GM21381 (cell line): Measurements from ENCODE around the gene SKI.

Source experiments
- ATAC-seq: cut with Tn5 transposase; IDR thresholded peaks from one replicate; pipeline ENCODE4 v1.9.1; 2021; ENCODE audit warnings: mild to moderate bottlenecking, moderate library complexity; ENCODE audit not compliant: unreplicated experiment

SKI gene

DNA sequence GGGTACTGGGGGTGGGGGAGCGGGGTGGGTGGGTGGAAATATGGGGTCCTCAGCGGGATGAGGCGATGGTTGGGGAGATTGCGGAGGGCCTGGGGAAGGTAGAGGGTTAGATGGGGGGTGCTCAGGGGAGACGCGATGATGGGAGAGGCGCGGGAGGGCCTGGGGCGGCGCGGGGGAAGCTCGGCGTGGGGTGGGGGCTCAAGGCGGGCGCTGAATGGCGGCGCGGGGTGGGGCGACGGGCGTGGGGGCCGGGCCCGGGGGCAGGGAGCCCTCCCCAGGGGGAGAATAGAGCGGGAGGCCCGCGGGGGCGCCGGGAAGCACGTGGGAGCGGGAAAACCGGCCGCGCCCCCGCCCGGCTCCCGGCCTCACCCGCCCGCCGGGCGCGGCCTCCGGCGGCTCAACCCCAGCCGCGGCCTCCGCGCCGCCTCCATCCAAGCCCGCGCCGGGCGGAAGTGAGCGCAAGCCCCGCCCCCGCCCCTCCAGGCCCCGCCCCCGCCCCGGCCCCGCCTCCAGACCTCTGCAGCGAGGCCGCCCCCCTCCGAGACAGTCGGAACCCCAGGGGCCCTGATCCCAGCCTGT, 33.7 kb upstream of the SKI start, which contains the start of gene FAAP20:
Gene FAAP20 (minus strand): TSS at position 454 of the 579 bp plus-strand sequence. CDS start 23 bp downstream, at position 431.
- ATAC-seq = peak; percentile 39

DNA sequence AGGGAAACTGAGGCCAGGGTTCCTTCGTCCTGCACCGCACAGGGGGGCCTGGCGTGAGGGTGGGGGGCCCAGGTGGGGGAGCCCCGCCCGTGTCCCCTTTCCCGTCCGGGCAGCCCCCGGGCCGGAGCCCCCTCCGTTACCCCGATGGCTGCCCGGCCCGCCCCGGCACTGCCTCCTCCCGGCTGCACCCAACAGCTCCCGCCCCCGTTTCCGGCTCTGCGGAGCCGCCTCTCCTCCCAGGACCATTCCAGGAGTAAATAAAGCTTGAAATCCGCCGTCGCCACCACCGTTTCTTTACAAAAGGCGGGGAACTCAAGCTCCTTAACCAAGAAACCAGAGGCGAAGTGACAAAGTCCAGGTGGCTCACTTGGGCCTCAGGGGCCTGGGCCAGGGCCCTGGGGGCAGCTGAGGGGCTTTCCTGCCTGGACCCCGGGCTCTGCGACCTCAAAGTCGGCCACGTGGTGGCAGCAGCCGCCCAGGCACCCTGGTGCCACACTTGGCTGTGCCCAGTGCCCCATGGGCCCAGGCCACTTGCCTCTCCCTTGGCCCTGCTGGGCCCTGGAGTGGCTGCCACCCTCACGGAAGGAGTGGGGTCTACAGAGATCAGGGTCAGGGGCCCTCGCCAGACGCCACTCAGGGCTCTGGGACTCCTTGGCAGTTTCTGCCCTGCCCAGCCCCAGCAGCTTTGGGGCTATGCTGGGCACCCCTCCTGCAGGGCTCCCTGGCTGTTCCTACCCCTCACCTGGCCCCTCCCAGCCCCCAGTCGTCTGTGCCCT, 33.0 kb upstream of the SKI start:
- peak; percentile 52 for ATAC-seq

DNA sequence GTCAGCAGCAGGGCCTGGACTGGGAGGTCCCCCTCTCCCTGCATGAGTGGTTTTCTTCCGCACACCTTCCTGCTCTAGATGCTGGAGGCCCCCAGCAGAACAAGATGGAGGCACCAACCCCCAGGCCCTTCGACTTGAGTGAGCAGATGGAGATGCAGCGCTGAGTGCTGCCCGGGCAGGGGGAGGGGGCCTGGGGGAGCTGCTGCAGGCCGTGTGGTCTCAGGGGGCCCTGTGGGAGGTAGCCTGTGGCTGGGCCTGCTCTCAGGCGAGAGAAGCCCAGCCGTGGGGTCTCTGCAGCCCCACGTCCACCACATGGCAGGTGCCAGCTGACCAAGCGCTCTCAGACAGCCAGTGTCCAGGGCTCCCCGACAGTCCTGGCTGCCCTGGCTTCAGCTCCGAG, 32.3 kb upstream of the SKI start:
- no peak for ATAC-seq

DNA sequence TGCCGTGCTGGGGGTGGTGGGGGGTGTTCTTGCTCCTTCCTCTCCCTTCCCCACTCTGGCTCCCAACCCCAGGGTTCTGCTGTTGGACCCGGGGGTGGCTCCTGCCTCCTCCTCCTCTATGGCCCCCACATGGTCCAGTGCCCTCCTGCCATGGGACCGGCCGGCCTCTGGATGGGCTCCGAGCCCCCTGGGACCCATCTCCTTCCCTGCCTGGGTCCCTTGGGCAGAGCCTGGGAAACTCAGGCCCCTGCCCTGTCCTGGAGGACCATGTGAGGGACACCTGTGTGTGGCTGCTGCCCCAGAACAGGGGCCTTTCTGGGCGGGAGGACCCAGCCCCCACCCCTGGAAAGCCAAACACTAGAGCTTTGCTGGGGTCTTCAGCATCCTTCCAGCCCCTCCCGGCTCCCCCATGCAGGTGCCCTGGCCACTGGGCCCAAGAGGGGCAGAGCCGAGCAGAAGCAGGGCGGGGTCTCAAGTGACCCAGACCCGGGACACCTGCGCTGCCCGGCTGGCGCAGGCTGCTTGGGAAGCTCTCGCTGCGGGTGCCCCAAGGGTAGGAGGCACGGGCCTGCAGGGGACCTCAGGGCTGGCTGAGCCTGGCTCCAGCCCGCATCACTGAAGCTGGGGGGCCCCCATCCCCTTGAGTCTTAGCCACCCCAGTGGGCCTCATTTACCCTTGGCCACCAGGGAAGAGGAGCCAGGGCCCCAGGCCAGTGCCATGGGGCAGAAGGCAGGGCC, 31.0 kb upstream of the SKI start:
- ATAC-seq = no peak

DNA sequence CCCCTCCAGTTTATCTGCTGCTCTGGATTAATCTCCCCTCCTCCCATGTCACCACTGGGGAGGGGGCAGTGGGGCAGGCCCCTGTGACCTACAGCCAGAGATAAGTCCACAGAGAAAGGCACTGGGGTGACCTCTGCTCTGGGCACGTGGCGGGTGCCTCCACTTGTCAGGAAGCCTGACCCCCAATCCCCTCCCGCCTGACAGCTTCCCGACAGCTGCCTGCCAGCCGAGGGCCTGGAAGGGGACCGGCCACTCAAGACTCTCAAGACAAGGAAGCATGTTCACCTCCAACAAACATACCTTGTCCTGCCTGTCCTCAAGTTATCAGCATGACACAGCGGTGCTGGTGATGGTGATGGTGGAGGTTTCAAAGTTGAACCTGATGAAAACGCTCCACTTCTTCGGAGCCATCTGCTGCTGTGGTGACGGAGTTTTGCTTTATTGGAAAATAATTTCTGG, 30.4 kb upstream of the SKI start:
- ATAC-seq = no peak

DNA sequence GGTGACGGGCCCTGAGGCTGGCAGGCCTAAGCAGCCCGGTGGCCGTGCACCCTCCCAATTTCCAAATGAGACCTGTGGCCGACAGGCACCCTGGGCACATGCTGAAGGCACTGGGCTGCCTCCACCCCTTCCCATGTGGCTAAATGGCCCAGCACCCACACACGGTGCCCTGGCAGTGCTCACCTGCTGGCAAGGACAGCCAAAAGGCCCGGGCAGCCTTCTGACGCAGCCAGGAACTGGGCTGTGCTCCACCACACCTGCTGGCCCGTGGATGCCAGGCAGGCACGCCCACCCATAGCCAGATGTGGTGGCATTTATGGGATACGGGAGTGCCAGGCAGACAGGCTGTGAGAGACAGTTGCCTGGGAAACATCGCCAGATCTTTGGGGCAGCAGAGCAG, 29.5 kb upstream of the SKI start:
- no peak for ATAC-seq

DNA sequence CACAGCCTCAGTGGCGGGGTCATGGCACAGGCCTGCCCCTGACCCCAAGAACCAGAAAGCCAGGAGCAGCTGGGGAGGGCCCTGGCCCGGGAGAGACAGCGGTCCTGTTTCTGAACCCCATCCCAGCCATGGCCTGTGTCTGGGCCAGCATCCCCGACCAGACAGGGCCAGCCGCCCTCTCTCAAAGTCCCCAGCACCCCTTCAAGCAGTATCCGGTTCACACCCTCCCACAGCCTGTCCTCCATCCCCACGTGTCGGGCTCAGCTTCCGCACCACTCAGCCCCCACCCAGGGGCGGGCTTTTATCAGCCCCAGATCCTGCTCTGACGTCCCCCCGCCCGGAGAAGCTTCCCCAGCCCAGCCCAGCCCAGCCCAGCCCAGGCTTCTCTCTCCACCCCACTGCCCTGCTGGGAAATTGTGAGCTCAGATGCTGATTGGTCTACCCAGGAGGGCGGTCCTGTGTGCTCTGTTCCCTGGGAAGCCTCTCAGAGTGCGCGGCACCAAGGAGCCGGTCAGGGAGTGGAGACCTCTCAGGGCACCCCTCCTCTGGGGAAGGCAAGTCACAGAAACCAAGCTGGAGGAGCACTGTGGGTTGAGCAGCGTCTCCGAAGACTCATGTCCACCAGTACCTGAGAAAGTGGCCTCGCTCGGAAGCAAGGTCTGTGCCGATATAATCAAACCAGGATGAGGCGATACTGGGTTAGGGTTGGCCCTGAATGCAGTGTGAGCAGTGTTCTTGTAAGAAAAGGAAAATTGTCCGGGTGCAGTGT, 28.9 kb upstream of the SKI start:
- peak; percentile 50 for ATAC-seq

DNA sequence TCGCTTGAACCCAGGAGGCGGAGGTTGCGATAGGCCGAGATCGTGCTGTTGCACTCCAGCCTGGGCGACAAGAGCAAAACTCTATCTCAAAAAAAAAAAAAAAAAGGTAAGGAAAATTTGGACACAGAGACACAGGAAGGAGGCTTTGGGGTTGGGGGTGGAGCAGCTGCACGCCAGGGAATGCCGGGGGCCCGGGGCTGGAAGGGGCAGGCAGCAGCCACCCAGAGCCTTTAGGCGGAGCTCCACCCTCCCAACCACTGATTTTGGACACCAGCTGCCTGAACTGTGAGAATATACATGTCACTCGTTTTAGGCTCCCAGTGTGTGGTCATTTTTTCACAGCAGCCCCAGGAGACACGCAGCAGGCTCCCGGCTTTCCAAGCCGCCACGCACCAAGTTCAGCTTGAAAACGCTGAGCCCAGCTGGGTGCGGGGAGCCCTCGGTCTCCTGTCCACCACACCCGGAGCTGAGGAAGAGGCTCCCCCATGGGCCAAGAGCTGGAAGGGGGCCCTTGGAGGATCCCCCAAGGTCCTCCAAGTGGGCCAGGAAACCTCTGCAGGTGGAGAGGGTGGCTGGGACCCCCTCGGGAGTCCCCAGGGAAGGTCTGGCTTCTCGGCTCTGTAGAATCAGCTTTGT, 27.7 kb upstream of the SKI start:
- ATAC-seq = no peak

DNA sequence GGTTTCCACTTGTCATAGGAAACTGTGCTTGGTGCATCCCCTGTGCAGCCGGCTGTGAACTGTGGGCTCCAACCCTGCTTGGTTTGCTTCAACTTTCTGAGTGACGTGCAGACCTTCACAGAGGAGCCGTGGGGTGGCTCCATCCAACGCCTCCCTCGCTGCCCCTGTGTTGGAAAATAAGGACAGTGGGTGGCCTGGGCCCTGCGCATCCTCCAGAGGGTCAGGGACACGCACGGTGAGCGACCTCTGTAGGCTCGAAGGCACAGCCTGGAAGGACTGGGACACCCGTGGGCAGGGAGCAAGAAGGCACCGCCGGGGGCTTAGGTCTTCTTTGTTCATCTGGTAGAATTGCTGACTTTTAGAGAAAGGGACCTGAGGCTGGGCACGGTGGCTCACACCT, 27.1 kb upstream of the SKI start:
- ATAC-seq = no peak

DNA sequence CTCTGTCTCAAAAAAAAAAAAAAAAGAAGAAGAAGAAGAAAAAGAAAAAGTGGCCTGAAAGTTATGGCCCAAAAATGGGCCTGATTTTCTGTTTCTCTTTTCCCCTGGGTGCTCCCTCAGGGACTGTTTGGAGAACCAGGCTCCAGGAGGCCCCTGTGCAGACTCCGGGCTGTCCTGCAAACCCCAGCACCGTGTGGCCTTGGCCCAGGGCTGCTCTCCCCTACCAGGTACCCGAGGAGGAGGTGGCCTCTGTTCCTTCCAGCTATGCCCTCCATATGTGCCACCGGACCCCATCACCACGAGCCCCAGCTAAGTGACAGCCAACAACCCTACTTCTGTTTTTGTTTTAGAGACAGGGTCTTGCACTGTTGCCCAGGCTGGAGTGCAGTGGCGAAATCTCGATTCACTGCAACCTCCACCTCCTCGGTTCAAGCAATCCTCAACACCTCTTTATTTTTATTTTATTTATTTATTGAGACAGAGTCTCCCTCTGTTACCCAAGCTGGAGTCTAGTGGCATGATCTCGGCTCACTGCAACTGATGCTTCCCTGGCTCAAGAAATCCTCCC, 26.0 kb upstream of the SKI start:
- ATAC-seq = no peak

DNA sequence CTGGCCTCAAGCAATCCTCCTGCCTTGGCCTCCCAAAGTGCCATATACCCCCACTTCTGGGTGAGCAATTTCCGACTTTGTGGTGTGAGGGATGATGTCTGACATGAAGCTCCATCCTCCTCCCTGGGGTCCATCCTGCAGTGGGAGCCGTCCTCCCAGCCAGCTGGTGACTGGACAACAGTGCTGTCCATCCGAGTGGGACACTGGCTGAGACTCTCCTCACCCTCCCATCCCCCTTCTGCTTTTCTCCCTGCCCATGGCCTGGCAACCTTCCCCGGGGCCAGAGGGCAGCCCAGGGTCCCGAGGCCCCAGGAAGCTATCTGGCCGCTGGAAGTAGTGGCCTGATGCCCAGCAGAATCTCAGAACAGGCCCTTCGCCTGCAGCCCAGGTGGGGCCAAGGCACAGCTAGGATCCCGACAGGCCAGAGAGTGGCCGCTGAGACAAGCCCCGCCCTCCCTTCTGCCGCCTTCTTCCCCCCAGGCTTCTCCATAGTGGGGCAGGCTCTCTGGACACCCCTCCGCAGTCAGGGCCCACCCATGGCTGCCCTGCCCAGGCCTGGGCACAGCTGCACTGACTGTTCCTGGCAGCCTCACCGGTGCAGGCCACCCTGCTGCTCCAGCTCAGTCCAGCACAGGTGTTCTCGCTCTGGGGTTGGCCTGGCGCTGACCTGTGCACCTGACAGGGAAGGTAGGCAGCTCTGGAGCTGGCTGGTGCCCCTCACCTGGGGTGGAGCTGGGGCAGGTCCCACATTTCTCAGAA, 25.1 kb upstream of the SKI start:
- ATAC-seq = no peak

DNA sequence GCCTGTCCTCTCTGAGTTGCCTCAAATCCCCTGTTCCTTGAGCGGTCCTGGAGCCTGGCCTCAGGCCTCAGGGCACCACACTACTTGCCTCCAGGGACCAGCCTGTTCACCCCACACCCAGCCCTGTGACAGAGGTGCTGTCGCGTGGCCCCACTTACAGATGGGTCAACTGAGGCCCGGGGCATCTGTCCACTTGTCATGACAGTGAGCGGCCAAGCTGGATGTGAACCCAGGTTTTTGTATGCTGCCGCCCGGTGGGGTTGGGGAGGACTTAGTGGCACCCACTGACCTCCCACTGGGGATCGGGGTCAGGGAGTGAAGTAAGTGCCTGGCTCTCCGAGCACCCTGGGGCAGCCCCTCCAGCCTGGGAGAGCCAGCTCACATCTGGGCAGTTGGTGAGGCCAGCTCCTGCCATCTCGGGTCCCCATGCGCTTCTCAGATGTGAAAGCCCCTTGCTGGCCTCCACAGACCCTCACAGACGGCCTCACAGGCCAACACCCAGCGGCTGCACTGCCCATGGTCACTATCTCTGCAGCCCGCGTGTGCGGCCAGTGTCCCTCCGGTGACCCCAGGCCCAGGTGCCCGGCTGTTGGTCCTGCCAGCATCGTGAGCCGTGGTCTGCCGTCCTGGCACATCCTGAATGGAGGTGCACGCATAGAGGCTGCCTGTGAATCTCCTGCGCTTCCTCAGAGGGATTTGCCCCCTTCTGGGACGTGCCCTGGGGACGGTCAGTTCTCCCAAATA, 24.3 kb upstream of the SKI start:
- ATAC-seq = no peak

DNA sequence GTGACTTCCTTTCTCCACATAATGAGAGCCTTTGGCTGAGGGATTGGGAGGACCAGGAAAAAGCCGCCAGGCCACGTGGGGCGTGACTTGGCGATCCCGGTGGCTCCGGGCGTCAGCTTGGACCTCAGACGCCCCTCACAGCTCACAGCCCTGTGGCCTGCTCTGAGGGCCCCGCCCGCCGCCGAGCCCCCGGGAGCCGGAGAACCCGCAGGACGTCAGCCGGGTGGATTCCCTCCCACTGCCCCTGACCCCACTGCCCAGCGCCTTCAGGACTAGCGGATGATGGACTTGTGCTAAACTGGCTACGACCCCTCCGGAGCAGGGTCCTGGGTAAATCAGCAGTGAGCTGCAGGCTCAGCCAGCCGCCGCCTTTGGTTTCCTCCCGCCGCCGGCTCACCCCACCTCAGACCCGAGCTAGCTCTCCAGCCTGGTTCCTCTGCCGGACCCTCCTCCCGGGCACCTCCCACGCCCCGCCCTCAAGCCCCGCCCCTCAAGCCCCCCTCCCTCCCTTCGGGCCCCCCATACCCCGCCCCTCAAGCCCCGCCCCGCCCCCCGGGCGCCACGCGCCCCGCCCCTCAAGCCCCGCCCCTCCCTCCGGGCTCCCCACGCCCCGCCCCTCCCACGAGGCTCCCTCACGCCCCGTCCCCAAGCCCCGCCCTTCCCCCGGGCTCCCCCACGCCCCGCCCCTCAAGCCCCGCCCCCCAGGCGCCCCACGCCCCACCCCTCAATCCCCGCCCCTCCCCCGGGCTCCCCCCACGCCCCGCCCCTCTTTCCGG, 23.5 kb upstream of the SKI start:
- no peak for ATAC-seq

DNA sequence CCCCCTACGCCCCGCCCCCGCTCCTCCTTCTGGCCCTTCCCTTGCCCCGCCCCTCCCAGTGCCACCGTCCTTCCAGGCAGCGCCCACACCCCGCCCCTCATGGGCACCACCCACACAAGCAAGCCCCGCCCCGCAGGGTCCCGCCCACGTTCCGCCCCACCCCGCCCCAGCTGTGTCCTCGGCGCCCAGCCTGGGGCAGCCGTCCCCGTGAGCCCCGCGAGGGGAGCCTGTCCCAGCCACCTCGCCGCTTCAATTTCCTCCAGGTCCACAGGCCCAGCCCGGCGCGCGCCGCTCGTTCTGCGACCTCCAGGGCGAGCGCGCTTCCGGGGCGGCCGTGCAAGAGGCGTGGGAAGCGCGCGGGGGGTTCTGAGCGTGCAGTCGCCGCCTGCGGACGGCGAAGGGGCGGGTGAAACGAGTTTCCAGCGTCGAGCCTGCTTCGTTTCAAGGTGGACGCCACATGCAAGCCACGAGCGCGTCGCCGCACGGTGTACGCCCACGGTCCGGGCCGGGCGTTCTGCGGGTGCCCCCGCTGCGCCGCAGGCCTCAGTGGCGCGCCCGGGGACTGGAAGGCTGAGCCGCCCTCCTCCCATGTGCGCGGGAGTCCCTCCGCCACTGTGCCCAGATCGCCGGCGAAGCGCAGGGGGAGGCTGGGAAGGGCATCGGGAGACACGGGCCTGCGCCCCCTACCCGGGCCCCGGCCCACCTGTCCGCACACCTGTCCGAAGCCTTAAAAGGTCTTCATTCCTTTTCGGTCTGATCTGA, 22.7 kb upstream of the SKI start:
- peak; percentile 76 for ATAC-seq

DNA sequence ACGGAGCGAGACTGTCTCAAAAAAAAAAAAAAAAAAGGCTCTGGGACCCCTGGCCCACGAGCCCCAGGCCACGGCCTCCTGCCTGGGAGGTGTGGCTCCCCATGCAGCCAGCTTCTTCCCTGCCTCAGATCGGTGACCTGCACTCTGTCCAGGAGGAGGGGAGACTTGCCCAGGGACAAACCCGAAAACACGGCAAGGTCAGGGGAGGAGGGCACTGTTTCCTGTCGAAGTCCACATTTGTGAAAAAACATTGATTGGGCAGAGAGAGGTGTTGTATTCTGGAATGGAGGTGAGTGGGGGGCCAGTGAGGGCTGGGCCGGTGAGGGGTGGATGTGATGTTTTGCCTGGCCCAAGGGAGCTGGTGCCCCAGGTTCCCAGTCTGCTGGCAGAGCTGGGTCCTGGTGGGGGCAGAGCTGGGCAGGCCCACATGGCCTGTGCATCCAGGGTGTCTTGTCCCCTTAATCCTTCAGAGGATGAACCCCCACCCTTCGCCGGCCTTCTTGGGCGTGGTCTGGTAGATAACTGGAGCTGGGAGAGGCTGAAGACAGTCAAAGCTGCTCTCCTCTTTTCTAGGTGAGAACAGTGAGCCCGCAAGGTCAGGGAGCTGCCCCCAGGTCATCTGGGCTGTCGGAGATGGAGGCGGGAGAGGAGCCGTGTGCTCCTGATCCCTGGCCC, 21.2 kb upstream of the SKI start:
- no peak for ATAC-seq

DNA sequence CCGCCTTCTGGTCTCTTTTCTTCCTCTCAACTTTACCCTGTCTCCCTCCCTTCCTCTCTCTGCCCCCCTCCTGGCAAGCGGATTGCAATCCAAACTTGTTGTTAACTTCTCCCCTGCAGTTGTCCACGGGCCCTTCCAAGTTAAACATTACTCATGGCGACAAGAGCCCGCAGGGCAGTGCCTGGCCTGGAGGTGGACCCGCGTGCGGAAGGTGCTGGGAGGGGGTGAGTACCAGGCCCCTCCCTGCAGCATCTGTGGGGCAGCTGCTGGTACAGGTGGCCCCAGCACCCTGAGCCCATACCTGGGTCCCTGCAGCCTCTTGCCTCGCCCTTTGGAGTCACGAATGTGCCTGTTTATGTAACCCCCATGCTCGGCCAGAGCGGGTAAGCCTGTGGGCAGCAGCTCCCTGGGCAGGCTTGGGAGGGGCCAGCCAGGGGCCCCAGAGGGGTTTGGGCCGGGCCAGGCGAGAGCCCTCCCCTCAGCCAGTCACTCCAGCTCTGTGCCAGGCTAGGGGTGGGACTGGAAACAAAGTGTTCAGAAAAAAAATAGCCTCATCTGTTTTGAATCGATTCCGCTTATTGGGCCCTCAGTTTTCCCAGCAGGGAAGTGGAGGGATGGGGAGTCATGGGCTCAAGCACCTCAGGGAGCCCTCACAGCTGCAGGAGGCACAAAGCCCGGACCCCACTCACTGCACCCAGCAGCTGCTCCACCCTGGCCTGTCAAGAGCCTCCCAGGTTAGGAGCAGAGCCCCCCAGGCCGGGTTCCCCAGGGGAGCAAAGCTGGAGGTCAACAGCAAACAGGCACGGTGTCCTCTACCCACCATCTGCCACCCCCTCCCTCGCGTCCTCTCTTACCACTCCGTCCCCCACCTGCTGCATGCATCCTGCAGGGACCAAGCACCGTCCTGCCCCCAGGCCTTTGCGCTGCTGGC, 19.5 kb upstream of the SKI start:
- ATAC-seq = no peak
